ENCODE results near the gene ARMC2. TPM values are rescaled to one million over a fixed set of nuclear protein-coding genes. Genes with fewer than 3 reads are reported as not detected.

Gene ARMC2
- total and polyA plus RNA-seq, 7 donors, result 0.56 to 3.7 (median 2.0) TPM

DNA sequence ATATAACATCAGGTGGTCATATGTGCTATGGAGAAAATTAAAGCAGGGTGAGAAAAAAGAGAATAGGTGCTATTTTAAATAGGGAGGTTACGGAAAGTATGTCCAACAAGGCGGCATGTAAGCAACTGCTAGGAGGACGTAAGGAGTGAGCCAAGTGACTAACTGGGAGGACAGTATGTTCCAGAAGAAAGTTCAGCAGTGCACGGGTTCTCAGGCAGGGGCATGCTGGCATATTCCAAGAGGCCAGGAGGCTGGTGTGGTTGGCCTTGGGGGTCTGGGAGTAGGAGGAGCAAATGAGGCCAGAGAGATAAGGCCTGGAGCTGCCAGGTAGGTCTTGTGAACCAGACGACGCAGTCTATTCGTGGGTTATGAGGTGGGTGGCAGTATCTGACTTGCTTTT, 112.4 kb downstream of the ARMC2 start:
- peak overlapping the region; percentile 19 for H3K27ac ChIP-seq
- TF ChIP-seq, protein P1, sequence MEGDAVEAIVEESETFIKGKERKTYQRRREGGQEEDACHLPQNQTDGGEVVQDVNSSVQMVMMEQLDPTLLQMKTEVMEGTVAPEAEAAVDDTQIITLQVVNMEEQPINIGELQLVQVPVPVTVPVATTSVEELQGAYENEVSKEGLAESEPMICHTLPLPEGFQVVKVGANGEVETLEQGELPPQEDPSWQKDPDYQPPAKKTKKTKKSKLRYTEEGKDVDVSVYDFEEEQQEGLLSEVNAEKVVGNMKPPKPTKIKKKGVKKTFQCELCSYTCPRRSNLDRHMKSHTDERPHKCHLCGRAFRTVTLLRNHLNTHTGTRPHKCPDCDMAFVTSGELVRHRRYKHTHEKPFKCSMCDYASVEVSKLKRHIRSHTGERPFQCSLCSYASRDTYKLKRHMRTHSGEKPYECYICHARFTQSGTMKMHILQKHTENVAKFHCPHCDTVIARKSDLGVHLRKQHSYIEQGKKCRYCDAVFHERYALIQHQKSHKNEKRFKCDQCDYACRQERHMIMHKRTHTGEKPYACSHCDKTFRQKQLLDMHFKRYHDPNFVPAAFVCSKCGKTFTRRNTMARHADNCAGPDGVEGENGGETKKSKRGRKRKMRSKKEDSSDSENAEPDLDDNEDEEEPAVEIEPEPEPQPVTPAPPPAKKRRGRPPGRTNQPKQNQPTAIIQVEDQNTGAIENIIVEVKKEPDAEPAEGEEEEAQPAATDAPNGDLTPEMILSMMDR (IDR thresholded peaks at IDR 0.05), result no peak
- H3K4me1 ChIP-seq, result peaks cover 12% of the 10 kb centered on the region
- DNase-seq, result peak in 1 of 2 donors; percentile 29
- no peaks in the 10 kb centered on the region for H3K27me3 ChIP-seq (ENCODE audit: insufficient read depth in 3 of 3, low read length in 2 of 3)
- H3K9me3 ChIP-seq, result no peaks in the 10 kb centered on the region
- no peaks in the 10 kb centered on the region for H3K36me3 ChIP-seq (ENCODE audit: insufficient read depth in 1 of 2, low read depth in 1 of 2)
- peak; percentile 43 to 89 (median 76) for ATAC-seq
- no peak overlapping the region for H3K4me3 ChIP-seq
- intact Hi-C loops (cut with DNase I), result no loop called here
- 51 to 92% (median 66%) methylated on average over 7 of the region's 7 CpGs for WGBS, 3 donors

GRCh38 chr6:108961077-108961476, 112.9 kb downstream of the ARMC2 start:
- ATAC-seq, result no peak
- Histone ChIP-seq H3K27ac (no peak overlapping the region), H3K27me3 (ENCODE audit: insufficient read depth in 3 of 3, low read length in 2 of 3) (no peaks in the 10 kb centered on the region), H3K4me1 (peaks cover 16% of the 10 kb centered on the region), H3K9me3 (no peaks in the 10 kb centered on the region), H3K4me3 (no peak overlapping the region), H3K36me3 (ENCODE audit: insufficient read depth in 1 of 2, low read depth in 1 of 2) (no peaks in the 10 kb centered on the region)
- DNase-seq, result no peak
- intact Hi-C loops (cut with DNase I), result no loop called here
- 97 to 99% (median 98%) methylated on average over 14 of the region's 14 CpGs for WGBS, 3 donors
- TF ChIP-seq, protein P1 (IDR thresholded peaks at IDR 0.05), result no peak

GRCh38 chr6:108961985-108962384, 113.8 kb downstream of the ARMC2 start:
- 77 to 85% (median 82%) methylated on average over 6 of the region's 6 CpGs for WGBS, 3 donors
- Histone ChIP-seq H3K27ac (no peak overlapping the region), H3K36me3 (ENCODE audit: insufficient read depth in 1 of 2, low read depth in 1 of 2) (no peaks in the 10 kb centered on the region), H3K4me3 (no peak overlapping the region), H3K9me3 (no peaks in the 10 kb centered on the region), H3K4me1 (peaks cover 24% of the 10 kb centered on the region), H3K27me3 (ENCODE audit: insufficient read depth in 3 of 3, low read length in 2 of 3) (no peaks in the 10 kb centered on the region)
- intact Hi-C loops (cut with DNase I), result no loop called here
- no peak for ATAC-seq
- TF ChIP-seq, protein P1 (IDR thresholded peaks at IDR 0.05), result no peak
- no peak for DNase-seq

DNA sequence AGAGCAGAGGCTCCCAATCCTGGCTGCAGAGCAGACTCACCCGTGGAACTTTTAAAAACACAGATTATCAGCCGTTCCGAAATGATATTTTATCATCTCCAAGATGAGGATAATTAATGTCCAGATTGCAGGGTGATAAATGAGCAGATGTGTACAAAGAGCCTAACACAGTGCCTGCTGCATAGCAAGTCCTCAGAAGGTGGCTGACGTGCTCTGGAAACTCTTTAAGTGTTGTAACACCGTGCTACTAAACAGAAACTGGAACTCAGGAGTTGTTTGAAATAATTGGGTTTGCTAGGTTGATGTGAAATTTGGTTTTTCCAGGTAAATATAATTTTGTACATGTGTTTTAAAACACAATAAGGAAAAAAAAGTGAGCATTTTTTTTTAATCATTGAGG, 118.0 kb downstream of the ARMC2 start:
- 88 to 93% (median 92%) methylated on average over 5 of the region's 5 CpGs for WGBS, 3 donors
- intact Hi-C loops (cut with DNase I), result loop anchor here in 1 of 2 donors (5.0 kb wide), 1 partner anchor 36 kb away; no protein-coding TSS in a partner anchor
- Histone ChIP-seq H3K4me3 (no peak overlapping the region), H3K4me1 (peaks cover 30% of the 10 kb centered on the region), H3K9me3 (no peaks in the 10 kb centered on the region), H3K27ac (peak overlapping the region; percentile 87), H3K27me3 (ENCODE audit: insufficient read depth in 3 of 3, low read length in 2 of 3) (no peaks in the 10 kb centered on the region), H3K36me3 (ENCODE audit: insufficient read depth in 1 of 2, low read depth in 1 of 2) (no peaks in the 10 kb centered on the region)
- TF ChIP-seq, protein P1 (IDR thresholded peaks at IDR 0.05), result no peak
- DNase-seq, result no peak
- no peak for ATAC-seq
